NCI-H526 (cell line): ENCODE data around the gene ALOXE3.

Experiments used
- DNase-seq, 2 experiments: peaks; one replicate each; lab custom pipeline; 2025; lab: John Stamatoyannopoulos, UW

ALOXE3 gene

GRCh38 chr17:8052256-8053252 lies 65.8 kb downstream of the ALOXE3 start:
- DNase-seq, result no peak

DNA sequence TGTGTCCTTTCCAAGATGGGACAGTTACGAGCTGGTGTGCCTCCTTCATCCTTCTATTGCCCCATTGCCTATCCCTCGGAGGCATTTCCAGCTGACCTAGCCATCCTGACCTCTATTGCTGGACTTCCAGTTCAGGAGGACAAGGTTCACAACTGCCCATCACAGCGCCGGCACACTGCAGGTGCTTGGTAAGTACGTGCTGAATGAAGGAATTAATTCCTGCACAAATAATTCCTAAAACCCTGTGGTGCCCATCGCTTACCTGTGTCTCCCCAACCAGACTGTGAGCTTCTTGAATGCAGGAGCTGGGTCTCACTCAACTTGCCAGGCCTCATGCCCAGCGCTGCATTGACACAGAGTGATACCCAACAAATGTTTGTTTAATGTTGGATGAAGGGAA lies 66.5 kb downstream of the ALOXE3 start:
- no peak for DNase-seq

- no peak for DNase-seq
Observed at GRCh38 chr17:8048736-8049135, 69.6 kb downstream of the ALOXE3 start.

GRCh38 chr17:8048236-8048635 lies 70.1 kb downstream of the ALOXE3 start:
- no peak for DNase-seq

DNA sequence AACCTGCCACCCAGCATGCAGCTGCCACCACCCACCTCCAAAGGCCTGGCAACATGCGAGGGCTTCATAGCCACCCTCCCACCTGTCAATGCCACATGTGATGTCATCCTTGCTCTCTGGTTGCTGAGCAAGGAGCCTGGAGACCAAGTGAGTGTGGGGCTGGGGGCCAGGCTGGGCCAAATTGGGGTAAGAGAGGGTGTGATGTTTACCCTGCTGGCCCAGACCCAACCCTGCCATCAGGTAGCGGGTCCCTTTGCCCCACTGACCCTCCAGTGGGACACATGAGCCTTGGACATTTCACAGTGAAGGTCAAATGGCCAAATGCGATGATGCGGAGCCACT lies 70.6 kb downstream of the ALOXE3 start:
- DNase-seq, result no peak

DNA sequence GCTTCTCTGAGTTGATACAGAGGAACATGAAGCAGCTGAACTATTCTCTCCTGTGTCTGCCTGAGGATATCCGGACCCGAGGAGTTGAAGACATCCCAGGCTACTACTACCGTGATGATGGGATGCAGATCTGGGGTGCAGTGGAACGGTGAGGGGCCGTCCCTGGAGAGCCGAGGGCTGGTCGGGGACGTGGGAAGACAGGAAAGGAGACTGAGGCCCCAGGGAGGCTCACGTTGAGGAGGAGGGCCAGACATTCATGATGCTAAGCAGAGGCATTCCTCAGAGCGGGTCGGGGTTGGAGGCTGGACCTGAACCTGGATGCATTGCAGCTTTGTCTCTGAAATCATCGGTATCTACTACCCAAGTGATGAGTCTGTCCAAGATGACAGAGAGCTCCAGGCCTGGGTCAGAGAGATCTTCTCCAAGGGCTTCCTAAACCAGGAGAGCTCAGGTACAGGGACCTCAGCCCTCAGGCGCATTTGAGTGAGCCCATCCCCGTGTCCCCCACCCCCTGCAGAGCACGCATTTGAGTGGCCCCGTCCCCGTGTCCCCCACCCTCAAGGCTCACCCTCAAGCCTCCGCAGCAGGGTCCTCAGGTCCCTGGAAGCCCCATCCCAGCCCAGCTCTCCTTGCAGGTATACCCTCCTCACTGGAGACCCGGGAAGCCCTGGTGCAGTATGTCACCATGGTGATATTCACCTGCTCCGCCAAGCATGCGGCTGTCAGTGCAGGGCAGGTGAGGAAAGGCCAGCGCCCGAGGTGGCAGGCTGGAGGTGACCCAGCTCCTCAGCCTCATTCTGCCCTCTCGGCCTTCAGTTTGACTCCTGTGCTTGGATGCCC lies 71.2 kb downstream of the ALOXE3 start:
- DNase-seq, result no peak

DNA sequence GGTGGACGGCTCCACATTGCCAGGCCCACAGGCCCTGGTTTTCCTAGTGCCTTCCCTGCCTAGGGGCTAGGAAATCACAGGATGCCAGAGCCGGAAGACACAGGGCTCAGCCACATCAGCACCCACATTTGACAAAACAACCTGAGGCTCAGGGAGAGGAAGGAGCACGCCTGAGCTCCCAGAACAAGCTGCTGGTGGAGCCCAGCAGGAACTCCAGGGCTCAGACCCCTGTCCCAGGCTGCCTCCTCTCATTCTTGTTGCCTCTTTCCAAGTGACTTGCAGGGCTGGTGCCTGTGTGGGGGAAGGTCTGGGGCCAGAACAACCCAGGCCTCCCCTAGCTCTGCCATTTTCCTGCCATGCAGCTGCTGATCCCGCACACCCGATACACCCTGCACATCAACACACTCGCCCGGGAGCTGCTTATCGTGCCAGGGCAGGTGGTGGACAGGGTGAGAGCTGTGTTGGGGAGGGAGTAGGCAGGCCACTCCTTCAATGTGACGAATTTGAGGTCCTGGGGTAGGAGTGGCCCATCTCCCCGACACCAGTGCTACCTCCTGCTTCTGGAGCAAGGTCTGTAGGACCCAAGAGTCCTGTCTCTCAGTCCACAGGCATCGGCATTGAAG lies 71.9 kb downstream of the ALOXE3 start:
- DNase-seq, result no peak
